ENCODE results near the gene ATP1A1.

ATP1A1 gene

GRCh38 chr1:116330846-116331245 lies 42.2 kb upstream of the ATP1A1 start:
- ATAC-seq = no peak
- TF ChIP-seq ISL1 (CRISPR knock-in tag; IDR thresholded peaks at IDR 0.05) = no peak
- TF ChIP-seq PPARA (CRISPR knock-in tag; IDR thresholded peaks at IDR 0.05; ENCODE audit: borderline replicate concordance) = no peak
- no peak for TF ChIP-seq CSRNP3 (CRISPR knock-in tag; IDR thresholded peaks at IDR 0.05)
- no peak for TF ChIP-seq ZC3H10 (CRISPR knock-in tag; IDR thresholded peaks at IDR 0.05)
- TF ChIP-seq OSR1 (CRISPR knock-in tag; IDR thresholded peaks at IDR 0.05) = no peak
- no peak for TF ChIP-seq CREB5 (CRISPR knock-in tag; IDR thresholded peaks at IDR 0.05; ENCODE audit: low read depth)

GRCh38 chr1:116331523-116331922 lies 41.5 kb upstream of the ATP1A1 start:
- no peak for TF ChIP-seq OSR1 (CRISPR knock-in tag; IDR thresholded peaks at IDR 0.05)
- no peak for TF ChIP-seq BACH2 (CRISPR knock-in tag; IDR thresholded peaks at IDR 0.05; ENCODE audit: borderline replicate concordance)
- TF ChIP-seq ZFP3 (CRISPR knock-in tag; IDR thresholded peaks at IDR 0.05) = no peak
- no peak for ATAC-seq

GRCh38 chr1:116332451-116332850 lies 40.6 kb upstream of the ATP1A1 start:
- TF ChIP-seq TSHZ2 (CRISPR knock-in tag; IDR thresholded peaks at IDR 0.05) (no peak), ZFP3 (CRISPR knock-in tag; IDR thresholded peaks at IDR 0.05) (no peak)
- ATAC-seq = no peak

- TF ChIP-seq TSHZ2 (CRISPR knock-in tag; IDR thresholded peaks at IDR 0.05) = no peak
- TF ChIP-seq ZC3H10 (CRISPR knock-in tag; IDR thresholded peaks at IDR 0.05) = no peak
- no peak for TF ChIP-seq ZNF70 (CRISPR knock-in tag; IDR thresholded peaks at IDR 0.05)
- TF ChIP-seq GLIS3 (CRISPR knock-in tag; IDR thresholded peaks at IDR 0.05) = no peak
- TF ChIP-seq ZNF8 (CRISPR knock-in tag; IDR thresholded peaks at IDR 0.05) = no peak
- no peak for TF ChIP-seq RARB (CRISPR knock-in tag; IDR thresholded peaks at IDR 0.05)
- no peak for TF ChIP-seq ARNTL (CRISPR knock-in tag; IDR thresholded peaks at IDR 0.05; ENCODE audit: borderline replicate concordance, low read depth)
- TF ChIP-seq TOX (CRISPR knock-in tag; IDR thresholded peaks at IDR 0.05; ENCODE audit: borderline replicate concordance) = no peak
- TF ChIP-seq ESRRG (CRISPR knock-in tag; IDR thresholded peaks at IDR 0.05) = no peak
- no peak for TF ChIP-seq OSR1 (CRISPR knock-in tag; IDR thresholded peaks at IDR 0.05)
- TF ChIP-seq PATZ1 (CRISPR knock-in tag; IDR thresholded peaks at IDR 0.05; ENCODE audit: borderline replicate concordance) = no peak
- no peak for TF ChIP-seq PPARA (CRISPR knock-in tag; IDR thresholded peaks at IDR 0.05; ENCODE audit: borderline replicate concordance)
- no peak for TF ChIP-seq BACH2 (CRISPR knock-in tag; IDR thresholded peaks at IDR 0.05; ENCODE audit: borderline replicate concordance)
- no peak for TF ChIP-seq SNAI2 (CRISPR knock-in tag; IDR thresholded peaks at IDR 0.05)
- no peak for TF ChIP-seq TCF4 (CRISPR knock-in tag; IDR thresholded peaks at IDR 0.05; ENCODE audit: borderline replicate concordance)
- TF ChIP-seq CSRNP3 (CRISPR knock-in tag; IDR thresholded peaks at IDR 0.05) = no peak
- TF ChIP-seq ISL1 (CRISPR knock-in tag; IDR thresholded peaks at IDR 0.05) = no peak
- no peak for TF ChIP-seq CREB5 (CRISPR knock-in tag; IDR thresholded peaks at IDR 0.05; ENCODE audit: low read depth)
- no peak for ATAC-seq
Observed at GRCh38 chr1:116333171-116334014, 39.7 kb upstream of the ATP1A1 start.
